IPS-20b (cell line): ENCODE measurements around the gene ZXDC.

ENCODE experiments used
- H3K27ac ChIP-seq: one replicate; pipeline ENCODE4 v1.5.1; 2013; ENCODE audit warnings: low read length
- H3K27me3 ChIP-seq: 2 replicates; pipeline ENCODE4 v1.6.1; 2013; ENCODE audit warnings: mild to moderate bottlenecking, low read length, inconsistent platforms; ENCODE audit not compliant: insufficient read depth
- H3K36me3 ChIP-seq: 2 replicates; pipeline ENCODE4 v1.6.1; 2013; ENCODE audit warnings: low read depth, mild to moderate bottlenecking, inconsistent platforms, low read length, moderate library complexity; ENCODE audit not compliant: insufficient read depth
- H3K4me1 ChIP-seq: 2 replicates; pipeline ENCODE4 v1.6.1; 2013; ENCODE audit warnings: mild to moderate bottlenecking, control low read depth, inconsistent platforms, low read length, moderate library complexity; ENCODE audit not compliant: insufficient read depth
- H3K4me3 ChIP-seq: 2 replicates; pipeline ENCODE4 v1.5.1; 2013; ENCODE audit warnings: mild to moderate bottlenecking, low read length, inconsistent platforms
- H3K9ac ChIP-seq: 2 replicates; pipeline ENCODE4 v1.6.1; 2013; ENCODE audit warnings: low read depth, mild to moderate bottlenecking, inconsistent platforms, low read length, moderate library complexity
- H3K9me3 ChIP-seq: 2 replicates; pipeline ENCODE4 v1.6.1; 2013; ENCODE audit warnings: mild to moderate bottlenecking, low read depth, low read length, inconsistent platforms; ENCODE audit not compliant: insufficient read depth

Gene ZXDC

DNA sequence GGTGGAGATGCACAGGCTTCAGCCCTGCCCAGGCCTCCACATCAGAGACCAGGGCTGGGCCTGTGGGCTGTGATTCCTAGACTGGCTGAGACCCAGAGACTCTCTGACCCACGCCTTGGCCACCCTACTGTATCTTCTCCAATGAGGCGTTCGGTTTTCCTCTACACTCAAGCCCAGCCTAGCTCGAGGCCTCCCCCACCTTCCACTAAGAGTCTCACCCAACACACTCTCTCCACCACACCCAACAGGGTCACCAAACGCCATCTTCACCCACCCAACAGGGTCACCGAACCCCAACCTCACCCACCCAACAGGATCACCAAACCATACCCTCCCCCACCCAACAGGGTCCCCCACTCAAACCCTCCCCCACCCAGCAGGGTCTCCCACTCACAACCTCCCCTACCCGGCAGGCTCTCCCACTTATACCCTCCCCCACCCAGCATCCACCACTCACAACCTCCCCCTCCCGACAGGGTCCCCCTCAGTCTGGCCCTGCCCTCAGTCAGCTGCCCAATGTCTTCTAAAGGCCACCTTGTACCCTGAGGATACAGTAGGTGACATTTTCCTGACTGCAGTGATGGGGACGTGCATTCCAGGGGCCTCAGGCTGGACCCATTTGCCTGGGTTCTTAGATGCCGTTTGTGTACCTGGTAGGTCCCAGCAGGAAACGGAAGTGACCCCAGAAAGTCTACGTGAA, 60.6 kb downstream of the ZXDC start:
- no peaks in the 10 kb centered on the region for H3K36me3 ChIP-seq
- no peak overlapping the region for H3K4me3 ChIP-seq
- H3K27ac ChIP-seq, result no peak overlapping the region
- H3K4me1 ChIP-seq, result peaks cover 5% of the 10 kb centered on the region; the same call in 1 of the 2 replicates
- no peaks in the 10 kb centered on the region for H3K9me3 ChIP-seq
- no peak overlapping the region for H3K9ac ChIP-seq
- H3K27me3 ChIP-seq, result no peaks in the 10 kb centered on the region

DNA sequence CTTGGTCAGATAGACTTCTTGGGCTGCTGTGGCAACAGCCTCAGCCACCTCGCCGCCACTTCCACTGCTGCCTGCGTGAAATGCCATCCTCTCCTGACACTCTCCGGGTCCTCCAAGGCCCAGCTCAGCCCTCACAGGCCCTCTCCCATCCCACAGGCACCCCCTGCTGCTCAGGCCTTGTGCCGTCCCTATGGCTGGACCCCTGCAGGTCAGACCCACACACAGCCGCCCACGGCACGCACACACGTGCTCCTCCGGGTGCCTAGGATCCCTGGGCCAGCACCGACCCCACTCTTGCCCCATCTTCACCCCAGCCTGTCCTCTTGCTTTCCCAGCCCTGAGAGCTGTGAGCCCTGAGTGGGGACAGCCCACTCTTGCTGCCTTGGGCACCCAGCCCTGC, 61.3 kb downstream of the ZXDC start:
- H3K9me3 ChIP-seq, result no peaks in the 10 kb centered on the region
- H3K27me3 ChIP-seq, result no peaks in the 10 kb centered on the region
- no peaks in the 10 kb centered on the region for H3K36me3 ChIP-seq
- no peak overlapping the region for H3K4me3 ChIP-seq
- H3K27ac ChIP-seq, result no peak overlapping the region
- no peaks in the 10 kb centered on the region for H3K4me1 ChIP-seq
- H3K9ac ChIP-seq, result no peak overlapping the region

DNA sequence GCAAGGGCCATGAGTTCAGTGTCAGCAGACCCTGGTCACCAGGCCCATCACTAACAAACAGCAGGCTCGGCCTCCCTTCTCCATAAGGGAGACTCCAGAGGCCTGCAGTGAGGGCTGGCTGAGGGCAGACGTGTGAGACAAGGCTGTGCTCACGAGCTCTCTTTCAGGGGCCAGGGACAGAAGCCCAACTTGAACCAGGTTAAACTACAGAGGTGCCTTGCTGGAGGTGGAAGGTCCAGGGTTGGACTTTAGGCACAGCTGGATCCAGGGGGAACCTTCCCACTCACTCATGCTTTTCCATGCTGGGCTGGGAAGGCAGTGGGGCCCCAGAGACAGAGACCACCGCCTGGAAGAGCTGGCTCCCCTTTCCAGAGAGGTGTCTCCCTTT, 62.0 kb downstream of the ZXDC start:
- H3K27ac ChIP-seq, result no peak overlapping the region
- no peaks in the 10 kb centered on the region for H3K36me3 ChIP-seq
- no peaks in the 10 kb centered on the region for H3K27me3 ChIP-seq
- no peak overlapping the region for H3K4me3 ChIP-seq
- H3K9ac ChIP-seq, result no peak overlapping the region
- H3K9me3 ChIP-seq, result no peaks in the 10 kb centered on the region
- H3K4me1 ChIP-seq, result no peaks in the 10 kb centered on the region

DNA sequence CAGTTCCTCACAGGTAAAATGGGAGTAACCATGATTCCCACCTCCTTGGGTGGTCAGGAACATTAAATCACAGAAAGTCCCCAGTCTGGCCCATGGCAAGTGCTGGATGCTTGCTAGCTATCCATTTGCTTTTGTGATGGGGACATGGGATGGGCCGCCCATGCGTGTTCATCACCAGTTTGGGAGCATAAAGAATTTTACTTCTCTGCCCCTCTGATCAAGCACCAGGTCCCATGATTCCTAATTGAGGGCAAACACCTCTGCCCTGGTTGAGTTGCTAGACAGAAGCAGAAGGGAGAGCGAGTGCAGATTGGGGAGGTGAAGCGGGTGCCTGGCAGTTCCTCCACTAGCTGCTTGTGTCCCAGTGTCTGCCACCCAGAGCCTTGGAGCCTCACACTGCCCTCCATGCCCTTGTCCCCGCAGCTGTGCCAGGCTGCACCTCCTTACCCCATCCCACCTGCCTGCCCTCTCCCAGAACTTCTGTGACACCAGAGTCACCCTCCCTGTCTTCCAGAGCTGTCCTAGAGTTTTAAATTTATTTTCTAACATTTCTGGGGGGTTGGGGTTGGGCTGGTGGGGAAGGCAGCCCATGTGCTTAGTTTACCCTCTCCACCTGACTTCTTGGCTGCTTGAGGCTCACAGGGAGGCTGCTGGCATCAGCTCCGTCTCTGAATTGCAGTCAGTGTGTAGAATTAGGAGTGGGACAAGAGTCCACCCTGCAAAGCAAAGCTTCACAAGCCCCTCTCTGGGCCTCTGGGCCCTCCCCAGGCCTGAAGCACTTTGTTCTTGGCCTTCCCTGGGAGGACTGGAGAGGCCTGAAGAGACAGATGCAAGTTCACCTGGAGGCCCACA, 62.6 kb downstream of the ZXDC start:
- H3K27me3 ChIP-seq, result no peaks in the 10 kb centered on the region
- no peak overlapping the region for H3K4me3 ChIP-seq
- no peak overlapping the region for H3K27ac ChIP-seq
- no peaks in the 10 kb centered on the region for H3K9me3 ChIP-seq
- H3K36me3 ChIP-seq, result no peaks in the 10 kb centered on the region
- no peaks in the 10 kb centered on the region for H3K4me1 ChIP-seq
- no peak overlapping the region for H3K9ac ChIP-seq

DNA sequence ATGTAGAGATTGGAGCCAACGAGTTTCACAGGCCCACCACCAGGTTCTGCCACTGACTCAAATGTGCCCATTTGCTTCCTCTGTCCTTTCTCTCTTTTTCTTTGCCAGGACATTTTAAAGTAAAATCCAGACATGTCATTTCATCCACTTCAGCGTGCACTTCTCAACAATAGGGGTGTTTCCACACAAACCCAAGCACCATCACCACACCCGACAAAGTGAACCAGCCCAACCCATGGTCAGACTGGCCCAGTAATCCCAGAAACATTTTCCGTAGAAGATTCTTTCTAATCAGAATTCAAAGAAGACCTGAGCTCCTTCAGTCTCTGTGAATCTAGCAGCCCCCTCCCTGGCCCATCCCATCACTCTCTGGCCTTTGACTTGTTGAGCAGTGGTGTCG, 67.6 kb downstream of the ZXDC start:
- Histone ChIP-seq H3K27me3 (no peaks in the 10 kb centered on the region), H3K36me3 (no peaks in the 10 kb centered on the region), H3K9ac (no peak overlapping the region), H3K4me1 (no peaks in the 10 kb centered on the region), H3K27ac (no peak overlapping the region), H3K9me3 (no peaks in the 10 kb centered on the region), H3K4me3 (no peak overlapping the region)

DNA sequence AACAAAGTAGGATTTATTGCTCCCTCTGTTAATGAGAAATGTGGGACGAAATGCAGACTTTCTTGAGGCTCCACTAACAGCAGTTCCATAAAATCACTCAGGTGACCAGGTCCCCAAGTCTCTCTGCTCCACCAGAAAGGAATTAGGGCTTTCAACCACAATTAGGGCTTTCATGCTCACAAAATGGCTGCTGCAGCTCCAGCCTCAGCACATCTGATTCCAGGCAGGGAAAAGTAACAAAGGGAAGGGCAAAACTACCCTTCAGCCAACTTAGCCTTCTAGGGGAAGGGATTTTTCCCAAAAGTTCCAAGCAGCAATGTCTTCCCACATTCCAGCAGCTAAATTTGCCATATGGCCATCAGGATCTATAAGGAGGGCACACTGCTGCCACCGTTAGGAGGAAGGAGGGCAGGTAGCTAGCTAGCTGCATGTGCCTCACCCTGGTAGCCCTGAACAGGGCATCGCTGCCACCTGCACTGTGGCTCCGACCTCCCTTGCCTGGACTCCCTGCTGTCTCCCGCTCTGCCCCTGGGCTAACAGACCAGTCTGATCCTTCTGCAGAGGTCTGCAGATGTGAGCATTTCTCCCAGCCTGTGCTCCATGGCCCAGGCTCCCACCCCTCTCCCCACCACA, 68.2 kb downstream of the ZXDC start:
- Histone ChIP-seq H3K27me3 (no peaks in the 10 kb centered on the region), H3K9me3 (no peaks in the 10 kb centered on the region), H3K27ac (no peak overlapping the region), H3K4me1 (no peaks in the 10 kb centered on the region; the same call in 1 of the 2 replicates), H3K4me3 (no peak overlapping the region), H3K36me3 (no peaks in the 10 kb centered on the region), H3K9ac (no peak overlapping the region)

- H3K27ac ChIP-seq, result no peak overlapping the region
- no peaks in the 10 kb centered on the region for H3K36me3 ChIP-seq
- no peak overlapping the region for H3K4me3 ChIP-seq
- H3K27me3 ChIP-seq, result no peaks in the 10 kb centered on the region
- no peaks in the 10 kb centered on the region for H3K9me3 ChIP-seq
- H3K4me1 ChIP-seq, result peaks cover 5% of the 10 kb centered on the region; the same call in 1 of the 2 replicates
- H3K9ac ChIP-seq, result no peak overlapping the region
Observed at GRCh38 chr3:126406389-126407296, 69.0 kb downstream of the ZXDC start.

GRCh38 chr3:126402666-126403302, 72.9 kb downstream of the ZXDC start:
- Histone ChIP-seq H3K9ac (no peak overlapping the region), H3K27me3 (no peaks in the 10 kb centered on the region), H3K27ac (no peak overlapping the region), H3K4me3 (no peak overlapping the region), H3K4me1 (peaks cover 5% of the 10 kb centered on the region; the same call in 1 of the 2 replicates), H3K36me3 (no peaks in the 10 kb centered on the region), H3K9me3 (no peaks in the 10 kb centered on the region)

GRCh38 chr3:126402178-126402577, 73.5 kb downstream of the ZXDC start:
- H3K9me3 ChIP-seq, result no peaks in the 10 kb centered on the region
- no peak overlapping the region for H3K27ac ChIP-seq
- H3K9ac ChIP-seq, result no peak overlapping the region
- no peak overlapping the region for H3K4me3 ChIP-seq
- no peaks in the 10 kb centered on the region for H3K36me3 ChIP-seq
- H3K4me1 ChIP-seq, result peaks cover 5% of the 10 kb centered on the region; the same call in 1 of the 2 replicates
- no peaks in the 10 kb centered on the region for H3K27me3 ChIP-seq

- no peaks in the 10 kb centered on the region for H3K36me3 ChIP-seq
- no peaks in the 10 kb centered on the region for H3K9me3 ChIP-seq
- H3K4me3 ChIP-seq, result no peak overlapping the region
- H3K27ac ChIP-seq, result no peak overlapping the region
- 0 out of 2 replicates have a peak, but pooled peaks cover under 1% of the 10 kb centered on the region for H3K27me3 ChIP-seq
- no peak overlapping the region for H3K9ac ChIP-seq
- peaks cover 5% of the 10 kb centered on the region; the same call in 1 of the 2 replicates for H3K4me1 ChIP-seq
Observed at GRCh38 chr3:126401611-126402160, 74.0 kb downstream of the ZXDC start.
